WTC11 (cell line): ENCODE results near the gene ADAMTS12. TPM values are rescaled to one million over a fixed set of nuclear protein-coding genes. Genes with fewer than 3 reads are reported as not detected.

Experiments used
- ATAC-seq: fragments of 200-7000 bp; cut with Tn5 transposase; 2 replicates; pipeline ENCODE4 v1.10.0; 2021; ENCODE audit warnings: mild to moderate bottlenecking, moderate library complexity
- CTCF ChIA-PET: fragments of 300-600 bp; sonication (Branson Sonifier 250); formaldehyde crosslinking; loops from one replicate; lab custom pipeline; 2021; ENCODE audit warnings: antibody characterized with exemption; lab: Charles Lee
- POLR2A ChIA-PET: fragments of 350-600 bp; sonication (Branson Sonifier 250); formaldehyde crosslinking; loops from one replicate; lab custom pipeline; 2021; ENCODE audit warnings: antibody characterized with exemption; lab: Charles Lee
- DNase-seq: peaks from one replicate; pipeline ENCODE4 v3.0.0; 2021; ENCODE audit warnings: low spot score
- H3K27ac Mint-ChIP-seq: 2 replicates; pipeline ENCODE4 v1.8.0; 2021; ENCODE audit warnings: mixed read lengths
- H3K27me3 Mint-ChIP-seq: 2 replicates; pipeline ENCODE4 v1.8.0; 2021; ENCODE audit warnings: low read depth, mild to moderate bottlenecking, moderate library complexity, mixed read lengths
- H3K36me3 Mint-ChIP-seq: 2 replicates; pipeline ENCODE4 v1.8.0; 2021; ENCODE audit warnings: mixed read lengths
- H3K4me1 Mint-ChIP-seq: 2 replicates; pipeline ENCODE4 v1.8.0; 2022; ENCODE audit warnings: mixed read lengths
- H3K4me3 Mint-ChIP-seq: 2 replicates; pipeline ENCODE4 v1.8.0; 2021; ENCODE audit warnings: mild to moderate bottlenecking, moderate library complexity, mixed read lengths
- H3K9me3 Mint-ChIP-seq: 2 replicates; pipeline ENCODE4 v1.8.0; 2021; ENCODE audit warnings: mixed read lengths
- ETV6 ChIP-seq: sonication (generic); formaldehyde crosslinking; IDR thresholded peaks from 2 replicates; pipeline ENCODE4 v1.8.1; 2022; ENCODE audit warnings: mild to moderate bottlenecking, missing genetic modification reagents
- FOXP1 ChIP-seq: sonication (generic); formaldehyde crosslinking; IDR thresholded peaks from 2 replicates; pipeline ENCODE4 v1.8.0; 2022; ENCODE audit warnings: missing genetic modification reagents, mild to moderate bottlenecking, moderate library complexity, borderline replicate concordance
- GTF2I ChIP-seq: fragments of 250-450 bp; sonication (Bioruptor Pico); conservative IDR thresholded peaks from 2 replicates; pipeline ENCODE4 v1.4.0; 2021; ENCODE audit warnings: mild to moderate bottlenecking
- IRF2 ChIP-seq: sonication (generic); formaldehyde crosslinking; IDR thresholded peaks from 2 replicates; pipeline ENCODE4 v1.8.0; 2022; ENCODE audit warnings: low read depth, missing genetic modification reagents, borderline replicate concordance
- KAT7 ChIP-seq: sonication (generic); formaldehyde crosslinking; IDR thresholded peaks from 2 replicates; pipeline ENCODE4 v1.8.1; 2023; ENCODE audit warnings: missing genetic modification reagents, mild to moderate bottlenecking, borderline replicate concordance
- MYBL2 ChIP-seq: sonication (generic); formaldehyde crosslinking; IDR thresholded peaks from 2 replicates; pipeline ENCODE4 v1.8.1; 2023; ENCODE audit warnings: mild to moderate bottlenecking, moderate library complexity, missing genetic modification reagents
- NFE2L1 ChIP-seq: sonication (generic); formaldehyde crosslinking; IDR thresholded peaks from 2 replicates; pipeline ENCODE4 v1.8.1; 2023; ENCODE audit warnings: missing genetic modification reagents
- SMAD3 ChIP-seq: sonication (generic); formaldehyde crosslinking; IDR thresholded peaks from 2 replicates; pipeline ENCODE4 v1.8.0; 2022; ENCODE audit warnings: missing genetic modification reagents, mild to moderate bottlenecking, borderline replicate concordance
- ZBTB21 ChIP-seq: sonication (generic); formaldehyde crosslinking; IDR thresholded peaks from 2 replicates; pipeline ENCODE4 v1.8.1; 2023; ENCODE audit warnings: mild to moderate bottlenecking, missing genetic modification reagents, borderline replicate concordance
- ZNF232 ChIP-seq: sonication (generic); formaldehyde crosslinking; IDR thresholded peaks from 2 replicates; pipeline ENCODE4 v1.8.0; 2022; ENCODE audit warnings: mild to moderate bottlenecking, missing genetic modification reagents
- ZNF263 ChIP-seq: sonication (generic); formaldehyde crosslinking; IDR thresholded peaks from 2 replicates; pipeline ENCODE4 v1.8.1; 2022; ENCODE audit warnings: low read depth, mild to moderate bottlenecking, moderate library complexity, missing genetic modification reagents
- ZNF281 ChIP-seq: sonication (generic); formaldehyde crosslinking; IDR thresholded peaks from 2 replicates; pipeline ENCODE4 v1.8.0; 2023; ENCODE audit warnings: mild to moderate bottlenecking, missing genetic modification reagents
- ZNF317 ChIP-seq: sonication (generic); formaldehyde crosslinking; IDR thresholded peaks from 2 replicates; pipeline ENCODE4 v1.8.1; 2023; ENCODE audit warnings: low read depth, mild to moderate bottlenecking, moderate library complexity, missing genetic modification reagents, borderline replicate concordance
- total RNA-seq: library from RNA; stranded (reverse); gene quantifications from 3 replicates; pipeline ENCODE4 v1.2.3, GENCODE V29; 2021
- TF ChIP-seq, protein P1 (sequence below): sonication (generic); formaldehyde crosslinking; IDR thresholded peaks from 2 replicates; pipeline ENCODE4 v1.8.1; 2022; ENCODE audit warnings: low read depth, mild to moderate bottlenecking, moderate library complexity, missing genetic modification reagents, borderline replicate concordance
- TF ChIP-seq, protein P2 (sequence below): sonication (generic); formaldehyde crosslinking; IDR thresholded peaks from 2 replicates; pipeline ENCODE4 v1.8.1; 2023; ENCODE audit warnings: mild to moderate bottlenecking, missing genetic modification reagents, moderate library complexity
- TF ChIP-seq, protein P3 (sequence below): sonication (generic); formaldehyde crosslinking; IDR thresholded peaks from 2 replicates; pipeline ENCODE4 v1.8.0; 2022; ENCODE audit warnings: mild to moderate bottlenecking, missing genetic modification reagents
- TF ChIP-seq, protein P4 (sequence below): fragments of 250-450 bp; sonication (Bioruptor Pico); IDR thresholded peaks from 2 replicates; pipeline ENCODE4 v1.9.0; 2021; ENCODE audit warnings: mild to moderate bottlenecking, borderline replicate concordance

ADAMTS12 gene
- total RNA-seq, 1 experiment from 2014 or later, result 13.5 TPM

GRCh38 chr5:33807771-33808170 is 84.0 kb downstream of the ADAMTS12 start:
- no peaks in the 10 kb centered on the region for H3K27me3 Mint-ChIP-seq
- H3K36me3 Mint-ChIP-seq, result no peaks in the 10 kb centered on the region
- TF ChIP-seq MYBL2 (CRISPR knock-in tag) (no peak), NFE2L1 (CRISPR knock-in tag) (no peak), ZNF281 (CRISPR knock-in tag) (no peak), ZNF232 (no peak), ZNF317 (CRISPR knock-in tag) (no peak)
- TF ChIP-seq, protein P1, sequence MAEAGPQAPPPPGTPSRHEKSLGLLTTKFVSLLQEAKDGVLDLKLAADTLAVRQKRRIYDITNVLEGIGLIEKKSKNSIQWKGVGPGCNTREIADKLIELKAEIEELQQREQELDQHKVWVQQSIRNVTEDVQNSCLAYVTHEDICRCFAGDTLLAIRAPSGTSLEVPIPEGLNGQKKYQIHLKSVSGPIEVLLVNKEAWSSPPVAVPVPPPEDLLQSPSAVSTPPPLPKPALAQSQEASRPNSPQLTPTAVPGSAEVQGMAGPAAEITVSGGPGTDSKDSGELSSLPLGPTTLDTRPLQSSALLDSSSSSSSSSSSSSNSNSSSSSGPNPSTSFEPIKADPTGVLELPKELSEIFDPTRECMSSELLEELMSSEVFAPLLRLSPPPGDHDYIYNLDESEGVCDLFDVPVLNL, result no peak
- TF ChIP-seq, protein P2, sequence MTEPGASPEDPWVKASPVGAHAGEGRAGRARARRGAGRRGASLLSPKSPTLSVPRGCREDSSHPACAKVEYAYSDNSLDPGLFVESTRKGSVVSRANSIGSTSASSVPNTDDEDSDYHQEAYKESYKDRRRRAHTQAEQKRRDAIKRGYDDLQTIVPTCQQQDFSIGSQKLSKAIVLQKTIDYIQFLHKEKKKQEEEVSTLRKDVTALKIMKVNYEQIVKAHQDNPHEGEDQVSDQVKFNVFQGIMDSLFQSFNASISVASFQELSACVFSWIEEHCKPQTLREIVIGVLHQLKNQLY (CRISPR knock-in tag), result no peak
- DNase-seq (no peak), ATAC-seq (no peak)
- 0 out of 2 replicates have a peak, but pooled peaks cover 5% of the 10 kb centered on the region for H3K9me3 Mint-ChIP-seq
- H3K4me3 Mint-ChIP-seq, result no peak overlapping the region
- H3K27ac Mint-ChIP-seq, result no peak overlapping the region
- ChIA-PET CTCF (no interaction called here), POLR2A (no interaction called here)
- H3K4me1 Mint-ChIP-seq, result peaks cover 36% of the 10 kb centered on the region

- DNase-seq, result no peak
- ChIA-PET CTCF (interaction anchor here (1.6 kb wide), 1 partner anchor 128 kb away, joined by 5 read pairs; no protein-coding TSS in a partner anchor), POLR2A (no interaction called here)
- ATAC-seq, result no peak
- Mint-ChIP-seq H3K27ac (no peak overlapping the region), H3K27me3 (no peaks in the 10 kb centered on the region), H3K9me3 (0 out of 2 replicates have a peak, but pooled peaks cover 5% of the 10 kb centered on the region), H3K36me3 (no peaks in the 10 kb centered on the region), H3K4me3 (no peak overlapping the region), H3K4me1 (peaks cover 36% of the 10 kb centered on the region)
- no peak for TF ChIP-seq FOXP1
- TF ChIP-seq KAT7, result no peak
- no peak for TF ChIP-seq SMAD3 (CRISPR knock-in tag)
- TF ChIP-seq, protein P3, sequence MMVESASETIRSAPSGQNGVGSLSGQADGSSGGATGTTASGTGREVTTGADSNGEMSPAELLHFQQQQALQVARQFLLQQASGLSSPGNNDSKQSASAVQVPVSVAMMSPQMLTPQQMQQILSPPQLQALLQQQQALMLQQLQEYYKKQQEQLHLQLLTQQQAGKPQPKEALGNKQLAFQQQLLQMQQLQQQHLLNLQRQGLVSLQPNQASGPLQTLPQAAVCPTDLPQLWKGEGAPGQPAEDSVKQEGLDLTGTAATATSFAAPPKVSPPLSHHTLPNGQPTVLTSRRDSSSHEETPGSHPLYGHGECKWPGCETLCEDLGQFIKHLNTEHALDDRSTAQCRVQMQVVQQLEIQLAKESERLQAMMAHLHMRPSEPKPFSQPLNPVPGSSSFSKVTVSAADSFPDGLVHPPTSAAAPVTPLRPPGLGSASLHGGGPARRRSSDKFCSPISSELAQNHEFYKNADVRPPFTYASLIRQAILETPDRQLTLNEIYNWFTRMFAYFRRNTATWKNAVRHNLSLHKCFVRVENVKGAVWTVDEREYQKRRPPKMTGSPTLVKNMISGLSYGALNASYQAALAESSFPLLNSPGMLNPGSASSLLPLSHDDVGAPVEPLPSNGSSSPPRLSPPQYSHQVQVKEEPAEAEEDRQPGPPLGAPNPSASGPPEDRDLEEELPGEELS (CRISPR knock-in tag), result no peak
- TF ChIP-seq, protein P1, result no peak
- no peak for TF ChIP-seq ZBTB21 (CRISPR knock-in tag)
- TF ChIP-seq GTF2I (CRISPR knock-in tag), result no peak
These were observed 84.9 kb downstream of the ADAMTS12 start for GRCh38 chr5:33806738-33807442.

- DNase-seq (no peak), ATAC-seq (no peak)
- POLR2A ChIA-PET, result no interaction called here
- Mint-ChIP-seq H3K9me3 (no peaks in the 10 kb centered on the region), H3K27ac (no peak overlapping the region), H3K4me3 (no peak overlapping the region), H3K27me3 (no peaks in the 10 kb centered on the region; the same call in 1 of the 2 replicates), H3K36me3 (no peaks in the 10 kb centered on the region), H3K4me1 (peaks cover 5% of the 10 kb centered on the region; the same call in 1 of the 2 replicates)
- CTCF ChIA-PET, result interaction anchor here (1.1 to 1.3 kb wide), 2 partner anchors 134 to 135 kb away, joined by 3 to 4 read pairs; partner anchors contain the start of gene RXFP3
- TF ChIP-seq, protein P1, result no peak
- TF ChIP-seq ZNF263 (CRISPR knock-in tag), result no peak
- TF ChIP-seq, protein P4, sequence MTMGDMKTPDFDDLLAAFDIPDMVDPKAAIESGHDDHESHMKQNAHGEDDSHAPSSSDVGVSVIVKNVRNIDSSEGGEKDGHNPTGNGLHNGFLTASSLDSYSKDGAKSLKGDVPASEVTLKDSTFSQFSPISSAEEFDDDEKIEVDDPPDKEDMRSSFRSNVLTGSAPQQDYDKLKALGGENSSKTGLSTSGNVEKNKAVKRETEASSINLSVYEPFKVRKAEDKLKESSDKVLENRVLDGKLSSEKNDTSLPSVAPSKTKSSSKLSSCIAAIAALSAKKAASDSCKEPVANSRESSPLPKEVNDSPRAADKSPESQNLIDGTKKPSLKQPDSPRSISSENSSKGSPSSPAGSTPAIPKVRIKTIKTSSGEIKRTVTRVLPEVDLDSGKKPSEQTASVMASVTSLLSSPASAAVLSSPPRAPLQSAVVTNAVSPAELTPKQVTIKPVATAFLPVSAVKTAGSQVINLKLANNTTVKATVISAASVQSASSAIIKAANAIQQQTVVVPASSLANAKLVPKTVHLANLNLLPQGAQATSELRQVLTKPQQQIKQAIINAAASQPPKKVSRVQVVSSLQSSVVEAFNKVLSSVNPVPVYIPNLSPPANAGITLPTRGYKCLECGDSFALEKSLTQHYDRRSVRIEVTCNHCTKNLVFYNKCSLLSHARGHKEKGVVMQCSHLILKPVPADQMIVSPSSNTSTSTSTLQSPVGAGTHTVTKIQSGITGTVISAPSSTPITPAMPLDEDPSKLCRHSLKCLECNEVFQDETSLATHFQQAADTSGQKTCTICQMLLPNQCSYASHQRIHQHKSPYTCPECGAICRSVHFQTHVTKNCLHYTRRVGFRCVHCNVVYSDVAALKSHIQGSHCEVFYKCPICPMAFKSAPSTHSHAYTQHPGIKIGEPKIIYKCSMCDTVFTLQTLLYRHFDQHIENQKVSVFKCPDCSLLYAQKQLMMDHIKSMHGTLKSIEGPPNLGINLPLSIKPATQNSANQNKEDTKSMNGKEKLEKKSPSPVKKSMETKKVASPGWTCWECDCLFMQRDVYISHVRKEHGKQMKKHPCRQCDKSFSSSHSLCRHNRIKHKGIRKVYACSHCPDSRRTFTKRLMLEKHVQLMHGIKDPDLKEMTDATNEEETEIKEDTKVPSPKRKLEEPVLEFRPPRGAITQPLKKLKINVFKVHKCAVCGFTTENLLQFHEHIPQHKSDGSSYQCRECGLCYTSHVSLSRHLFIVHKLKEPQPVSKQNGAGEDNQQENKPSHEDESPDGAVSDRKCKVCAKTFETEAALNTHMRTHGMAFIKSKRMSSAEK (CRISPR knock-in tag), result no peak
- no peak for TF ChIP-seq IRF2
- no peak for TF ChIP-seq ETV6 (CRISPR knock-in tag)
These were observed 90.5 kb downstream of the ADAMTS12 start for GRCh38 chr5:33801292-33801691.
